Measurements from ENCODE around the gene TUT4. TPM values are rescaled to one million over a fixed set of nuclear protein-coding genes. Genes with fewer than 3 reads are reported as not detected.

The TUT4 gene
- total and polyA plus RNA-seq, 2 of the 4 experiments (the other 2 are of a cell fraction) = 10.9 to 40.0 TPM

DNA sequence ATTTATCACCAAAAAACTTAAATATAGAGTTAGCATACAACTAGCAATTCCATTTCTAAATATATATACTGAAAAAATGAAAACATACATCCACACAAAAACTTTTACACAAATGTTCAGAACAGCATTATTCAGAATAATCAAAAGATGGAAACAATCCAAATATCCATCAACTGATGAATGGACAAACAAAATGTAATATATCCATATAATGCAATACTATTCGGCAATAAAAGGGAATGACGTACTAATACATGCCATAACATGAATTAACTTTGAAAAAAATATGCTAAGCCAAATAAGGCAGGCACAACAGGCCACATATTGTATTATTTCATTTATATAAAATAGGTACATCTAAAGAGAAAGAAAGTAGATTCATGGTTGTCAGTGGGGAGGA is 33.9 kb downstream of the TUT4 start:
- H2AFZ ChIP-seq (replicated peaks; ENCODE audit: low read length, poor library complexity) = no peak overlapping the region
- no peak for DNase-seq
- peaks cover 9% of the 10 kb centered on the region for H3K36me3 ChIP-seq (ENCODE audit: control insufficient read depth, insufficient read depth, low read length)
- H3K23ac ChIP-seq (ENCODE audit: low read depth, low read length) = no peak overlapping the region
- in situ Hi-C loops (cut with MboI; ENCODE audit: low sequenced_read_pairs) (no loop called here), intact Hi-C loops (cut with micrococcal nuclease) (no loop called here), dilution Hi-C loops (cut with HindIII; ENCODE audit: low sequenced_read_pairs, unreplicated experiment) (no loop called here)
- H2BK5ac ChIP-seq (ENCODE audit: low read depth, low read length, poor library complexity, severe bottlenecking) = no peak overlapping the region
- CTCF ChIA-PET = no interaction called here
- no peak overlapping the region for H3K4ac ChIP-seq (ENCODE audit: low read depth, low read length)
- H3K18ac ChIP-seq (ENCODE audit: low read depth, low read length) = no peak overlapping the region
- no peak overlapping the region for H3K9ac ChIP-seq (ENCODE audit: low read depth, low read length)
- no peak overlapping the region for H2AK5ac ChIP-seq (ENCODE audit: low read depth, low read length)
- no peak overlapping the region for H2BK15ac ChIP-seq (ENCODE audit: low read depth, low read length)
- H3K9me3 ChIP-seq (ENCODE audit: control insufficient read depth, insufficient read depth, low read length) = no peaks in the 10 kb centered on the region
- no CpG with 5 or more reads among the region's 2 CpGs for WGBS, 2 experiments (ENCODE audit: extremely low coverage in 2 of 2, insufficient read length in 1 of 2)
- H3K4me3 ChIP-seq (ENCODE audit: insufficient read depth, low read depth, low read length) = no peak overlapping the region
- H2BK20ac ChIP-seq (ENCODE audit: low read depth, low read length) = no peak overlapping the region
- H4K5ac ChIP-seq (ENCODE audit: low read depth, low read length) = no peak overlapping the region
- no peak for TF ChIP-seq FOS (IDR thresholded peaks at IDR 0.05; ENCODE audit: low read depth, low read length)
- no peak for TF ChIP-seq CHD1 (IDR thresholded peaks at IDR 0.05; ENCODE audit: low read depth, low read length)
- TF ChIP-seq ELK1 (IDR thresholded peaks at IDR 0.05; ENCODE audit: borderline replicate concordance, low read depth, low read length) = no peak
- no peak for TF ChIP-seq SMC3 (IDR thresholded peaks at IDR 0.05; ENCODE audit: low read depth, low read length)
- no peak for TF ChIP-seq RAD21 (IDR thresholded peaks at IDR 0.05; ENCODE audit: low read length)
- TF ChIP-seq, protein P1, sequence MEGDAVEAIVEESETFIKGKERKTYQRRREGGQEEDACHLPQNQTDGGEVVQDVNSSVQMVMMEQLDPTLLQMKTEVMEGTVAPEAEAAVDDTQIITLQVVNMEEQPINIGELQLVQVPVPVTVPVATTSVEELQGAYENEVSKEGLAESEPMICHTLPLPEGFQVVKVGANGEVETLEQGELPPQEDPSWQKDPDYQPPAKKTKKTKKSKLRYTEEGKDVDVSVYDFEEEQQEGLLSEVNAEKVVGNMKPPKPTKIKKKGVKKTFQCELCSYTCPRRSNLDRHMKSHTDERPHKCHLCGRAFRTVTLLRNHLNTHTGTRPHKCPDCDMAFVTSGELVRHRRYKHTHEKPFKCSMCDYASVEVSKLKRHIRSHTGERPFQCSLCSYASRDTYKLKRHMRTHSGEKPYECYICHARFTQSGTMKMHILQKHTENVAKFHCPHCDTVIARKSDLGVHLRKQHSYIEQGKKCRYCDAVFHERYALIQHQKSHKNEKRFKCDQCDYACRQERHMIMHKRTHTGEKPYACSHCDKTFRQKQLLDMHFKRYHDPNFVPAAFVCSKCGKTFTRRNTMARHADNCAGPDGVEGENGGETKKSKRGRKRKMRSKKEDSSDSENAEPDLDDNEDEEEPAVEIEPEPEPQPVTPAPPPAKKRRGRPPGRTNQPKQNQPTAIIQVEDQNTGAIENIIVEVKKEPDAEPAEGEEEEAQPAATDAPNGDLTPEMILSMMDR (conservative IDR thresholded peaks at IDR 0.05; ENCODE audit: low read depth, low read length) = no peak
- TF ChIP-seq, protein P2, sequence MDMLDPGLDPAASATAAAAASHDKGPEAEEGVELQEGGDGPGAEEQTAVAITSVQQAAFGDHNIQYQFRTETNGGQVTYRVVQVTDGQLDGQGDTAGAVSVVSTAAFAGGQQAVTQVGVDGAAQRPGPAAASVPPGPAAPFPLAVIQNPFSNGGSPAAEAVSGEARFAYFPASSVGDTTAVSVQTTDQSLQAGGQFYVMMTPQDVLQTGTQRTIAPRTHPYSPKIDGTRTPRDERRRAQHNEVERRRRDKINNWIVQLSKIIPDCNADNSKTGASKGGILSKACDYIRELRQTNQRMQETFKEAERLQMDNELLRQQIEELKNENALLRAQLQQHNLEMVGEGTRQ (IDR thresholded peaks at IDR 0.05; ENCODE audit: low read depth, low read length) = no peak
- TF ChIP-seq MXI1 (IDR thresholded peaks at IDR 0.05; ENCODE audit: borderline replicate concordance, low read depth, low read length) = no peak
- TF ChIP-seq NFE2L2 (IDR thresholded peaks at IDR 0.05; ENCODE audit: low read depth, low read length) = no peak
- TF ChIP-seq RCOR1 (IDR thresholded peaks at IDR 0.05; ENCODE audit: insufficient replicate concordance, low read length) = no peak
- no peak for TF ChIP-seq CEBPB (IDR thresholded peaks at IDR 0.05; ENCODE audit: low read depth, low read length)
- TF ChIP-seq MAFK (IDR thresholded peaks at IDR 0.05; ENCODE audit: low read depth, low read length) = no peak
- no peak for TF ChIP-seq BHLHE40 (IDR thresholded peaks at IDR 0.05; ENCODE audit: low read depth, low read length)
- TF ChIP-seq RFX5 (IDR thresholded peaks at IDR 0.05; ENCODE audit: low read depth, low read length) = no peak
- TF ChIP-seq MAZ (IDR thresholded peaks at IDR 0.05; ENCODE audit: borderline replicate concordance, low read depth, low read length) = no peak
- no peak for TF ChIP-seq POLR2A (IDR thresholded peaks at IDR 0.05; ENCODE audit: low read depth, low read length)
- H4K91ac ChIP-seq (ENCODE audit: insufficient read depth, low read depth, low read length) = no peak overlapping the region
- H3K56ac ChIP-seq (ENCODE audit: extremely low read depth, insufficient read depth, low read length) = no peak overlapping the region
- peaks cover 10% of the 10 kb centered on the region for H4K20me1 ChIP-seq (ENCODE audit: insufficient read depth, low read length)
- H3K79me1 ChIP-seq (ENCODE audit: low read depth in 1 of 2, low read length in 2 of 2) = peaks cover 3 to 19% of the 10 kb centered on the region in 2 experiments; a peak in 3 of 4 replicates
- H3K14ac ChIP-seq (replicated peaks; ENCODE audit: low read depth, low read length) = no peak overlapping the region
- H2BK120ac ChIP-seq (ENCODE audit: low read depth, low read length) = no peak overlapping the region
- no TSS peak for BruUV-seq (replicated peaks)
- POLR2A ChIA-PET (ENCODE audit: unreplicated experiment) = no interaction called here
- H2AK9ac ChIP-seq (replicated peaks; ENCODE audit: low read depth, low read length, poor library complexity) = no peak overlapping the region
- no peak for ATAC-seq (ENCODE audit: low read depth)
- no peak overlapping the region for H3K4me2 ChIP-seq (ENCODE audit: low read depth, low read length)
- H3K9me1 ChIP-seq (ENCODE audit: insufficient read depth, low read length) = no peaks in the 10 kb centered on the region
- H3K27me3 ChIP-seq (ENCODE audit: control insufficient read depth, insufficient read depth, low read length) = no peaks in the 10 kb centered on the region
- H4K8ac ChIP-seq (ENCODE audit: low read depth in 2 of 2, low read length in 2 of 2) = no peak overlapping the region
- peaks cover 6% of the 10 kb centered on the region for H3K4me1 ChIP-seq (ENCODE audit: control insufficient read depth, insufficient read depth, low read length)
- H3K27ac ChIP-seq (ENCODE audit: insufficient read depth, low read length) = no peak overlapping the region
